ENCODE measurements around the gene RAMP1.
"Not testable (repeated sequence)": the region's sequence is repeated elsewhere in the genome, so short reads cannot be mapped to it uniquely, and the experiment has no call there.

The RAMP1 gene
- total RNA-seq = 0 to 2.6 (median 0.18) reads per million in 4 experiments

DNA sequence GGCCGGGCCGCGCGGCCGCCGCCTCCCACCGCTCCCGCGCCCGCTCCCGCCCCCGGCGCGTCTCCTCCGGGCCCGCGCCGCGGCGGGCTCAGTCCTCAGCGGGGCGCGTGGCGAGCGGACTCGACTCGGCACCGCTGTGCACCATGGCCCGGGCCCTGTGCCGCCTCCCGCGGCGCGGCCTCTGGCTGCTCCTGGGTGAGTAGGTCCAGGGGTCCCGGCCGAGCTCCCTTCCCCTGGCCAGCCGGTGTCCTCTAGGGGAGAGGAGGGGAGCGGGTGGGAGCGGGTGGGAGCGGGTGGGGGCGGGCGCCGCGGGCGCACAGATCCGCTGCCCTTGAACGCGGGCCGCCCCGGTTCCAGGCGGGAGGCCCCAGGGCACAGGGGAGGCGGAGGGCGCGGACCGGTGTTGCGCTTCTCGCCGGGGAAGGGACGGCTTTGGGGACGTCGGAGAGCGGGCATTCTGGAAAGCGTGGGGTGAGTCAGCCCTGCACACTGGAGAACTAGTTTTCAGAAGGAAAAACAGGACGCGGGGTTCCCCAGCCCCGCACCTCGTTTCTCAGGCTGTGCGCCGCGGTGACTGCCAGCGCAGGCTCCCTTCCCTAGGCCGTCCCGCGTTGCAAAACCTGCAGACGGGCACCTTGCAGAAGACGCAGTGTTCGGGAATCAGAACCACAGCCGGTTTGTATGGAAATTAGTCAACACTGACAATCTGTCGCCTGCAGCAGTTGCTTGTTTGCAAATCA is at the start of gene RAMP1:
RAMP1 (plus strand) TSS at position 91 of the 740 bp plus-strand sequence; CDS start at position 144, 53 bp downstream.
- DNase-seq = no peak

DNA sequence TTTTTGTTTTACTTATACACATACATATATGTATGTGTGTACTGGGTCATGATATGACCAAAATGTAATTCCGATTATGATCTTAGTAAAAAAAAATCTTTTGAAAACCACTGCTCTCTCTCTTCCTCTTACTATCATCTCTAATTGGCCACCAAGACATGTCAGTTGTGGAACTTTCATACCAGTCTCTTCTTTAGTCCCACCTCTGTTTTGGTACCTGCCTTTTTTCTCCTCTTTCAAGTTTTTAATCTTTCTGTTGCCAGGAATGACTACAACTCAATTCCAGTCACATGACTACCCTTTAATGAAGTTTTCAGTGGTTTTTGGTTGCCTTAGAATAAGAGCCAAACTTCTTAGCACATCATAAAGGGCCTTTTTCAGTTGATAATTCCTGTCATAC is 43.8 kb upstream of the RAMP1 start:
- no peak for DNase-seq

DNA sequence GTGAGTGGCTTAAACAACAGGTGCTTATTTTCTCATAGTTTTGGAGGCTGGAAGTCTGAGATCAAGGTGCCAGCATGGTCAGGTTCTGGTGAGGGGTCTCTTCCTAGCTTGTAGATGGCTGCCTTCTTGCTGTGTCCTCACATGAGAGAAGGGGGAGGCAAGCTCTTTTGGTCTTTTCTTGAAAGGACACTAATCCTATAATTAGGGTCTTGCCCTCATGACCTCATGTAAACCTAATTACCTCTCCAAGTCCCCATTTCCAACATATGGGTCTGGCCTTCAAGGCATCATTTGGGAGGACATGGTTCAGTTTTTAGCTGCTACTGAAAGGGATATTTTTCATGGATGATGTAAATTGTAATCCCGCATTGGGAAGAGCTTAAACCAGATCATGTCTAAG is 42.9 kb upstream of the RAMP1 start:
- no peak for DNase-seq

DNA sequence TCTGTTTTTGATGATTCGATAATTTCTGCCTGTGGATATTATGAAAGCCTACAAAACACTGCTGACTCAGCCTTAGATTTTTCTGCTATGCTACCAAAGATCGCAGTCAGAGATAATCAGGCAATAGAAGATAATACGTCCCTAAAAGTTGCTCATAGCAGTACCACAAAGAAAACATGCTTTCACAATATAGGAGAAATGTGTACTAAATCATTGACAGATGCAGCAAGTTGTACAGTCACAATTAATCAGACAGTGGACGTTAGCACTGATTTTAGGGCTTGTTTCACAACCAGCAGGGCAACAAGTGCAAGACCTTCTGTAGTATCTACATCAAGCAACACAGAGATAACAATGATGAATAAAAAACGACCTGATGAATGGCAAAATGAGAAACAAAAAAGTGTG is 41.4 kb upstream of the RAMP1 start:
- DNase-seq = no peak

DNA sequence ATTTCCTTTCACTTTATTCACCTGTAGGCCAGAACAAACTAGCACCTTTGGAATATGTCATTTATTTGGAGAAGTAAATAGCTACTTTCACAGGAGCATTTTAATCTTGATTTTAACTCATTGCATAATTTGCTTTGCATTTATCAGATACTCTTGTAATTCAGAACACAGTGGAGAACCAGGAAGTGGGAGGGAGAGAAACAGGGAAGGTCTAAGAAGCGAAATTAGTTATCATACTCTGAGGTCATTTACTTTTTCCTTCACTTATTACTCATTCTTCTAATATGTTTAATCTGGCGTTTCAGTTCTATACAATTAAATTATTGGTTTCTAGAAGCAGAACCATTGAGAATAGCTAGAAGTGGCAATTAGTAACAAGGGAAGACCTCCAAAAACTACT is 40.2 kb upstream of the RAMP1 start:
- no peak for DNase-seq

DNA sequence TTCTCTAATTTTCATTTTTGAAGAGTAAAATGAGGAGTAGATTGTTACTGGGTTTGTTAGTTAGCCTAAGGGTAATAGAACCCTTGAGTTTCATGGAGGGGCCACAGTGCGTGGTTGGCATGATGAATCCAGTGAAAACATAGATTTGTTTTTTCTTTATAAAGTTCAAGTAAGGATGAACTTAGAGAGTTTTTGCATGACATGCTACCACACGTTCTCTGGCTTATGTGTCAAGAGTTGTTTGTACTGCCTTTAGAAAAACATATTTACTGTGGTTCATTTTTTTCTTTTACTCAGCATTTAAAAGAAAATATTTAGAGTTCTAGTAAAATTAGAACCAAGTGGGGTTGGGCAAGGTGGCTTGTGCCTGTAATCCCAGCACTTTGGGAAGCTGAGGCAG is 39.0 kb upstream of the RAMP1 start:
- no peak for DNase-seq

DNA sequence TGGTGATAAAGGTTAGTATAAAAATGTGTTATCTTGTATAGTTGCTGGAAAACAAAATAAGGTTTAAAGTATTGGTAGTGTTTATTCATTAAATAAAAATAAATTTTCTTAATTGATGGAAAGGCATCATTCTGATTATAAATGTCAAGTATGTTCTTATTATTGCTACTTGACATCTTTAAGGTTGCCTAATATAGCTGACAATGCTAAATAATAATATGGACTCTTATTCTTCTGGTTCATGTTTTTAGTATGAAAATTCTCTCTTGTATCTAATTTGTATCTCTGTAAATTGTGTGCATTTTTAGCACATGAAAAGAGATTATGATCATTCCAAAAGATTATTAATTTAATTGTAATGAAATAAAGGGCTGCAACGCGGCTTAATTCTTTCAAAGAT is 35.9 kb upstream of the RAMP1 start:
- DNase-seq = no peak

DNA sequence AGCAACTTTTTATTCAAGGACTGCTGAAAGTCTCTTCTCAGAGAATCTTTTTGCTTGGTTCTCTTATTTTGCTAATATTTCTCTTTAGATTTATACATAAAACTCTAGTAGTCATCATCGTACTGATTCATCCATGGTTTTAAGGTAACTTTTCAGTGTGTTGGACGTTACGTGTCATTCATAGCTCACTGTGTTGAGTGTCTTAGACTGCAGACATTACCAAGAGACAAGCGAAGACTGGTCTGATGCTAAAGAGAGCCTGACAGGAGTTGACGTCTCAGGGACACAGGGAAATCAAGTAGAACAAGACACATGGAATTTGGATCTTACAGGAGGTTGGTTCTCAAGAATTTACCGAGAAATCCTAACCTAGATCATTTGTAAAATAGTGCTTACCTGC is 35.3 kb upstream of the RAMP1 start:
- no peak for DNase-seq

DNA sequence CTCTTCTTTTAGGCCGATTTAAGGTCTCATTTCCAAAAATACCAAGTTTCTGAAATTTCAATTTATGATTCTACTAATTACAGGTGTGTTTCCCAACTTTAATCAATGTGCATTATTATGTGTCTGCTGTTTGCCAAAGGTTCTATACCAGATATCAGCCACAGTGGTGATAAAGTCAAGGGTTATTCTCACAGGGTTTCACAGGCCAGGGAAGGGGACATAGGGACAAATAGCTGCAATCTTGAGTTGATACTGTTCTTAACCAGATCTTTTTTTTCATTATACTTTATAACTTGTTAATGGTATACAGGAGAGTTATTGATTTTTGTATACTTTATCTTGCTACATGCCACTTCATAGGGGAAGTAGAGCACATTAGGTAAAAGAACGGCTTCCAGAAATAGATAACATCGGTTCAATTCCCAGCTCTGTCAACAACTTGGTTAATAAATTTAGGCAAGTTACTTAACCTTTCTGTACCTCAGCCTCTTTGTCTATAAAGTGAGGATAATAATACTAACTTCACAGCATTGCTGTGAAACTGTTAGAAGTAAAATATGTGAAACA is 31.9 kb upstream of the RAMP1 start:
- DNase-seq = no peak

DNA sequence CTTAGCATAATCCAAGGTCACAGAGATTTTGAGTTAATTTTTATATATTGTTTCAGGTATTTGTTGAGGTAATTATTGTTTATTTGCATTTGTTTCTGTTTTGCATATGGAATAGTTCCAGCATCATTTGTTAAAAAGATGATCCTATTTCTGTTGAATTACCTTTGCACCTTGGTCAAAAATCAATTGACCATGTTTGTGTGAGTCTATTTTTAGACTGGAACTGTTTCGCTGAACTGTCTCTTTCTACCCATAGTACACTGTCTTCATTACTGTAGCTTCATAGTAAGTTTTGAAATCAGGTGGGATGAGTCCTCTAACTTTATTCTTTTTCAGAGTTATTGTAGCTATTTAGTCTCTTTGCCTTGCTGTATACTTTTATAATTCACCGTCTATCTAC is 28.9 kb upstream of the RAMP1 start:
- DNase-seq = no peak

DNA sequence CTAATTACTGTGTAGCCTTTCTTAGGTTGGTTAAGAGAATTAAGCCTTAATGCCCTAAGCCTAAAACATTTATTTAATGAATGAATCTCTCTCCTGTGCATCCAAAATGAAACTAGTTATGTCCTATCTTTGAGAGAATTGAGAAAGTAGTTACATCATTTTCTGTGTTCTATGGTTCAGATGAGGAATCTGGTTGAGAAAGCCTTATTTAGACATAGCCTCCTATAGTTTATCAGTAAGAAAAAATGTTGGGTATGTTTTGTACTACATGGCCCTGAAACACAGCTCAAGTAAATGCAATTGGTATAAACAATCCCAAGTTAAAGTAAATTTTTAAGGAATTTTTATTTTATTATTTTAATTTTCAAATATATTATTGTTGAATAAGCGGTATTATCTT is 25.9 kb upstream of the RAMP1 start:
- no peak for DNase-seq

DNA sequence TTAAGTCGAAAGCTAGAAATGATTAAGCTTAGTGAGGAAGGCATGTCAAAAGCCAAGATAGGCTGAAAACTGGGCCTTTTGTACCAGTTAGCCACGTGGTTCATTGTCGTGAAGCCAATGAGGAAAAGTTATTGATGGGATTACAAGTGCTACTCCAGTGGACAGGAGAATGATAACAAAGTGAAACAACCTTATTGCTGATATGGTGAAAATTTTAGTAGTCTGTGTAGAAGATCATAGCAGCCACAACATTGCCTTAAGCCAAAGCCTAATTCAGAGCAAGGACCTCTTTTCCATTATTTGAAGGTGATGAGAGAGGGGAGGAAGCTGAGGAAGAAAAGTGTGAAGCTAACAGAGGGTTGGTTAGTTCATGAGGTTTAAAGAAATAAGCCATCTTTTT is 24.1 kb upstream of the RAMP1 start:
- no peak for DNase-seq

DNA sequence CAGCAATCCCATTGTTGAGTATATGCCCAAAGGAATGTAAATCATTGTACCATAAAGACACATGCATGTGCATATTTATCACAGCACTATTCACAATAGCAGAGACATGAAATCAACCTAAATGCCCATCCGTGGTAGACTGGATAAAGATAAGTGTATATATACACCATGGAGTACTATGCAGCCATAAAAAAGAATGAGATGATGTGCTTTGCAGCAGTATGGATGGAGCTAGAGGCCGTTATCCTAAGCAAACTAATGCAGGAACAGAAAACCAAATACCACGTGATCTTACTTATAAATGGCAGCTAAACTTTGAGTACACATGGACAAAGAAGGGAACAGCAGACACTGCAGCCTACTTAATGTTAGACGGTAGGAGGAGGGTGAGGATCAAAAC is 18.4 kb upstream of the RAMP1 start:
- no peak for DNase-seq

DNA sequence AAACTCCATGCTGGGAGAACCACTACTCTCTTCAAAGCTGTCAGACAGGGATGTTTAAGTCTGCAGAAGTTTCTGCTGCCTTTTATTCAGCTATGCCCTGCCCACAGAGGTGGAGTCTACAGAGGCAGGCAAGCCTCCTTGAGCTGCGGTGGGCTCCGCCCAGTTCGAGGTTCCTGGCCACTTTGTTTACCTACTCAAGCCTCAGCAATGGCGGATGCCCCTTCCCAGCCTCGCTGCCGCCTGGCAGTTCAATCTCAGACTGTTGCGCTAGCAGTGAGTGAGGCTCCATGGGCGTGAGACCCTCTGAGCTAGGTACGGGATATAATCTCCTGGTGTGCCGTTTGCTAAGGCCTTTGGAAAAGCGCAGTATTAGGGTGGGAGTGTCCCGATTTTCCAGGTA is 10.5 kb upstream of the RAMP1 start:
- not testable (repeated sequence) for DNase-seq

DNA sequence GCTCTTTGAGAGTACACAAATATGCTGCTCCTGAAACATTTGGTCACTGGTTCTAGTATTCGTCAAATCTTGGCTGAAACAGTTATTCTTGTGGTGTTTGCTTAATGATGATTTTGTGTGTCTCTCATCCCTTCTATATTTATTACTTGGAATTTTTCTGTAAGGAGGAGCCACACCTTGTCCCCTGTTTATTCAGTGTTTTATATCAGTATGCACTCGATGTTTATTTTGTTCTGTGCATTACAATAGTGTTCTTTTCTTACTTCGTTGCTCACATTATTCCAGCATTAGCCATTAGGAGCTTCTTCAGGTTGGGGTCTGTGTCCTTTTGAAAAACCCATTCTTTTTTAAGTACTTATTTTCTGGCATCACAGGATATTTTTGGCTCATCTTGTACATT is 5.1 kb upstream of the RAMP1 start:
- no peak for DNase-seq

DNA sequence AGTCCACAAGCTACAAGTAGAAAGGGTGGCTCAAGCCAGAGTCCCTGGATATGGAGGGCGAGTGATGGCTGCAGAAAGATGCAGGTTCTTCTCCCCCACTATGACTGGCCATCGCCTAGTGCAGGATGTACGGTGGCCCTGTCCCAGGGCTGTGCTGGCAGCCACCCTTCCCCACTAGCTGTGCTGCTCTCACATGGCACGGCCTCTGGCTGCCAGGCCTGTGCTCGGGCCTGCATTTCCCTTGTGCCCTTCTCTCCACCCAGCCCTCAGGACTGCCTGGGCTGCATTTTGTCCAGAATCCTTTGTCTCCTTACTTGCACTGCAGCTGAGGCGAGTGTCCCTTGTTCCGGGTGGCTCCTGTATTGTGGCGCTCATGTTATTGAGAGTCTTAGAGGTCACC is 1.6 kb upstream of the RAMP1 start:
- no peak for DNase-seq

DNA sequence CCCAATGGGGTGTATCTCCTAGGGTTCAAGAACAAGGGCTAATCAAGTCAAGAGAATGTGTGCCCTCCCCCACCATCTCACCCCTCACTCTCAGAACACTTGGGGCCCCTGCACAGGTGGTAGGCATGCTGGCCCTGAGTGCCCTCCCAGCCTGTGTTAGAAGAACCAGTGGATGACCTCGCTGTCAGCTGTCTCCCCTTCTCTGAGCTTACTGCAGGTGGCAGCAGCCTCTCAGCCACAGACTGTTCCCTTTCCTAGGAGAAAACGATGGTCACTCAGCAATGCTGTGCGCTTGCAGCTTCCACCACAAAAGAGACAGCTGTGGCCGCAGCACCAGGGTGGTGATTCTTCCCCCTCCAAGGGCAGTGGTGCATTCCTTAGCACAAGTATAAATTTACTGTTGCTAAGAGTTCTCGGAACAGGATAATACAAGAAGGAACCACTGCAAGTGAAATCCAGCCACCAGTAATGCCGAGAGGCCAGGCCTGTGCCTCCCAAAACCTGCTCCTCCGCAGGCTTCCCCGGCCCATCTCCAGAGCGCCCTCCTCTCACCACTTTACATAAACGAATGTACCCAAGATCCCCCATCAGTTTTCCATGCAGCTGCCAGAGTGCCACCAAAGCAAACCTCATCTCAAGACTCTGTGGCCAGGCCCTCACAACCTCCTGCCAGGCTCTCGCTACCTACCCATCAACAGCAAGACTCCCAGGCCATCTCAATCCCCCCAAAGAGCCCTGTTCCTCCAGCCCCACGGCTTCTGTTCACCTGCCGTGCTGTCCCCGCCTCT is 935 bp upstream of the RAMP1 start:
- no peak for DNase-seq

DNA sequence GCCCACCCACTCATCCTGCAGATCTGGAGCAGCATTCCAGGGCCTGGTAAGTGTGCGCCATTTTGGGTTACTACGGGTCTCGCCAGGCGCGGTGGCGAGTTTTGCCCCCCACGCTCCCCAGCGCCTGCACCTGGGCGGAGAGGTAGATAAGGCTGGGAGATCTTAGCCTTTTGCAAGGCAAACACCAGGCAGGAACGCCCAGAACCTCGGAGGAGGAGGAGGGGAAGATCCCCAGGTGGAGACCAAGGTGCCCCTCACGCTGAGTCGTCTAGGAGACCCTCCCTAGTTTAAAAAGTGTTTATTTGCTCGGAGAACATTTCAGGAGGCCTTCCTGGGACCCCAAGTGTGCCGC is 365 bp upstream of the RAMP1 start:
- DNase-seq = no peak

DNA sequence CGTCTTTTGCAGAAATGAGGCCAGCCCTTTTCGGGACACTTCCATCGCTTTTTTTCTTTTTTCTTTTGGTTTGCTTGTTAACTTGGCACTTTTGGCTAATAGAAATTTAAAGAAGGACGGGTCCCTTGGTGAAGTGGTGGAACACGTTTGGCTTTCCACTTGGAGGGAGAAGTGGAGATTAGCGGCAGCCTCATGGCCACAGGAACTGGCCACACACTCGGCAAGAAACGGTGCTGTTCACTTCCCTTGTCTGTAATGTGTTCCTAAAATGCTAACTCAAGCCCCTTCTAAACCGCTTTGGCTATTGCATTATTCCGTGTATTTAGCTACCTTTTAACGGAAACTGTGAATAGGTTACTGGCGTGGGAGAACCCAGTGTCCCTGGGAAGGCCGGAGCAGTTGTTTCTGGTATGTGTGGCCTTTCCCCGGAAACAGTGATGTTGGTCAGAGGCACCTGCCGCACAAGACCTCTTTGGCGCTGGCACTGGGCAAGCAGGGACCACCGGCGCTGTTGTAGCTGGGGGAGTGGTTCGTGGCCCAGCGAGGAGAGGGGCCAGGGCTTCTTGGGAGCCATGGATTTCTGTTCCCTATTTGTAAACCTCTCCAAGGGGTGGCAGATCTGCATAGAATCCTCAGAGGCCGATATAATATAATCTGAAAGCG is 981 bp downstream of the RAMP1 start:
- no peak for DNase-seq

DNA sequence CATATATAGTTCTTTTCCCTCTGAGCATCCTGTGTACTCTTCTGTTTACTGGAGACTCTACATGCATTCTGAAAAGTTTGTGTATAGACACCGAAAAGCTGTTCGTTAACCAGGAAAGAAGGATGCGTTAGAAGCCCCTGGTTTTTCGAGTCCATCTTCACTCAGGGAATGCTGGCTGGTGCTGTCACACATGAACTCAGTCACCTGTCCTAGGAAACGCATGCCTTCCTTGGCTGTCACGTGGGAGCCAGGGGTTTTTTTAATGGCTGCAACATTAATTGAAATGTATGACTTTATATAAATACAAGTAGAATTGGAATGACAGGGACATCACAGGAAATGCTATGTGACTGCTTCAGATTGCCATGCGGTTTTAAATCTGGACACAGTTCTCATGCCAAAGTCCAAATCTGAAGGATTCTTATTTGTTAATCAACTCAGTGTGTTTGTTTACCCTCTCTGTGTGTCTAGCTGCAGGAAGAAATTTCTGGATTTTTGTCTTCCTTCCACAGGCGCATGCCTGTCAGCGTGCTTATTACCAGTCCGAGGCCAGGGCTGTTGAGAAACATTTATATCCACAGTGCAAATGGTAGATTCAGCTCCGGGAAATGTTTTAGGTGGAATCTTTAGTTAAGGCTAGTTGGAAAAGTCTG is 2.6 kb downstream of the RAMP1 start:
- DNase-seq = no peak

DNA sequence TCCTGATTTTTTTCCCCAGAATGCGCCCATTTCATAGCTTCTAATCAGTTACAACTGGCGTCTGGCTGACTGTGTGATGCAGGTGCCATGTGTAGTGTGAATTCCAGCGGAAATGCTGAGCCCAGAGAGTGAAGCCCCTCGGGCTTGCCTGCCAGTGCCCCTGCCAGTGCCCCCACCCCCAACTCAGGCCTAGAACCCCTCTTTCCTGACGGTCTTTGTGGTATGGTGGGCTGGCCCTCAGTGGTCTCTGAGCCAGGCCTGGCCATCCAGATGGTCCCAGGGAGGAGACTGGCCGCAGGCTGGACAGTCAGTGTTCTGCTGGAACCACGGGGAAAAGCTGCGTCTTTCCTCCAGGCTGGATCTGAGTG is 3.1 kb downstream of the RAMP1 start:
- DNase-seq = no peak

DNA sequence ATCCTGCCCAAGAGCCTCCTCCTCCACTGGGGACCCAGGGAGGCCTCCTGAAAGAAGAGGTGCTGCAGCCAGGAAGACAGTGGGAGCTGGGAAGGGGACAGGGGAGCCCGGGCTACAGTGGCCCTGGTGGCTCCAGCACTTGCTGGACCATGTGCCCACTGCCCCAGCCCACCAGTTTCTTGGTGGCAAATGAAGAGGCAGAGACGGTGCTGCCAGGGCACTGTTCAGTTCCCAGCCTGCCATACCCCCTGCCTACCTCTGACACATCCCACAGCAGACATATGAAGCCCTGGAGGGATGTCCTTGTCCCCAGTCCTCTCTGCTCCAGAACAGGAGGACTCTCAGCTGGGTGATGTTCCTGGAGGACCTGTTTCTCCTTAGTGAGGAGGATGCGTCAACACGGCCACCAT is 3.7 kb downstream of the RAMP1 start:
- no peak for DNase-seq
